ENCODE data around the gene DCC.

The DCC gene

GRCh38 chr18:52319424-52319983 lies 20.5 kb upstream of the DCC start:
- Histone ChIP-seq H3K36me3 (ENCODE audit: control insufficient read depth, insufficient read depth, low read length) (no peaks in the 10 kb centered on the region), H3K4me3 (replicated peaks; ENCODE audit: low read depth, low read length) (no peak overlapping the region), H3K27me3 (replicated peaks; ENCODE audit: control insufficient read depth, insufficient read depth, low read length) (no peaks in the 10 kb centered on the region)
- no peak for TF ChIP-seq CTCF (IDR thresholded peaks at IDR 0.05; ENCODE audit: insufficient read depth, low read length, poor library complexity, severe bottlenecking)
- no peak for DNase-seq (ENCODE audit: extremely low read depth, insufficient read length)

GRCh38 chr18:52322307-52322706 lies 17.7 kb upstream of the DCC start:
- no peak for TF ChIP-seq CTCF (IDR thresholded peaks at IDR 0.05; ENCODE audit: insufficient read depth, low read length, poor library complexity, severe bottlenecking)
- no peaks in the 10 kb centered on the region for H3K36me3 ChIP-seq (ENCODE audit: control insufficient read depth, insufficient read depth, low read length)
- H3K4me3 ChIP-seq (replicated peaks; ENCODE audit: low read depth, low read length): no peak overlapping the region
- DNase-seq (ENCODE audit: extremely low read depth, insufficient read length): no peak
- no peaks in the 10 kb centered on the region for H3K27me3 ChIP-seq (replicated peaks; ENCODE audit: control insufficient read depth, insufficient read depth, low read length)

- TF ChIP-seq CTCF (IDR thresholded peaks at IDR 0.05; ENCODE audit: insufficient read depth, low read length, poor library complexity, severe bottlenecking): no peak
Observed at GRCh38 chr18:52323802-52324201, 16.2 kb upstream of the DCC start.

GRCh38 chr18:52325997-52326396 lies 14.0 kb upstream of the DCC start:
- Histone ChIP-seq H3K27me3 (replicated peaks; ENCODE audit: control insufficient read depth, insufficient read depth, low read length) (no peaks in the 10 kb centered on the region), H3K36me3 (ENCODE audit: control insufficient read depth, insufficient read depth, low read length) (no peaks in the 10 kb centered on the region), H3K4me3 (replicated peaks; ENCODE audit: low read depth, low read length) (no peak overlapping the region)
- DNase-seq (ENCODE audit: extremely low read depth, insufficient read length): no peak
- TF ChIP-seq CTCF (IDR thresholded peaks at IDR 0.05; ENCODE audit: insufficient read depth, low read length, poor library complexity, severe bottlenecking): no peak

More at GRCh38 chr18:52323802-52324201, 16.2 kb upstream of the DCC start:
- Histone ChIP-seq H3K27me3 (replicated peaks; ENCODE audit: control insufficient read depth, insufficient read depth, low read length) (no peaks in the 10 kb centered on the region), H3K4me3 (replicated peaks; ENCODE audit: low read depth, low read length) (no peak overlapping the region), H3K36me3 (ENCODE audit: control insufficient read depth, insufficient read depth, low read length) (no peaks in the 10 kb centered on the region)
- no peak for DNase-seq (ENCODE audit: extremely low read depth, insufficient read length)

- Histone ChIP-seq H3K4me3 (replicated peaks; ENCODE audit: low read depth, low read length) (no peak overlapping the region), H3K36me3 (ENCODE audit: control insufficient read depth, insufficient read depth, low read length) (no peaks in the 10 kb centered on the region), H3K27me3 (replicated peaks; ENCODE audit: control insufficient read depth, insufficient read depth, low read length) (no peaks in the 10 kb centered on the region)
- DNase-seq (ENCODE audit: extremely low read depth, insufficient read length): no peak
- TF ChIP-seq CTCF (IDR thresholded peaks at IDR 0.05; ENCODE audit: insufficient read depth, low read length, poor library complexity, severe bottlenecking): no peak
Observed at GRCh38 chr18:52333860-52334259, 6.1 kb upstream of the DCC start.

- no peak overlapping the region for H3K4me3 ChIP-seq (replicated peaks; ENCODE audit: low read depth, low read length)
- no peaks in the 10 kb centered on the region for H3K36me3 ChIP-seq (ENCODE audit: control insufficient read depth, insufficient read depth, low read length)
- DNase-seq (ENCODE audit: extremely low read depth, insufficient read length): no peak
- no peaks in the 10 kb centered on the region for H3K27me3 ChIP-seq (replicated peaks; ENCODE audit: control insufficient read depth, insufficient read depth, low read length)
- no peak for TF ChIP-seq CTCF (IDR thresholded peaks at IDR 0.05; ENCODE audit: insufficient read depth, low read length, poor library complexity, severe bottlenecking)
Observed at GRCh38 chr18:52334307-52334706, 5.7 kb upstream of the DCC start.

Data from GM06990 (cell line).